ENCODE results near the gene HCK. TPM values are rescaled to one million over a fixed set of nuclear protein-coding genes. Genes with fewer than 3 reads are reported as not detected.
"Not testable (repeated sequence)": the region's sequence is repeated elsewhere in the genome, so short reads cannot be mapped to it uniquely, and the experiment has no call there.

Gene HCK
- total and polyA plus RNA-seq, 9 donors: 1.7 to 11.4 (median 3.4) TPM

DNA sequence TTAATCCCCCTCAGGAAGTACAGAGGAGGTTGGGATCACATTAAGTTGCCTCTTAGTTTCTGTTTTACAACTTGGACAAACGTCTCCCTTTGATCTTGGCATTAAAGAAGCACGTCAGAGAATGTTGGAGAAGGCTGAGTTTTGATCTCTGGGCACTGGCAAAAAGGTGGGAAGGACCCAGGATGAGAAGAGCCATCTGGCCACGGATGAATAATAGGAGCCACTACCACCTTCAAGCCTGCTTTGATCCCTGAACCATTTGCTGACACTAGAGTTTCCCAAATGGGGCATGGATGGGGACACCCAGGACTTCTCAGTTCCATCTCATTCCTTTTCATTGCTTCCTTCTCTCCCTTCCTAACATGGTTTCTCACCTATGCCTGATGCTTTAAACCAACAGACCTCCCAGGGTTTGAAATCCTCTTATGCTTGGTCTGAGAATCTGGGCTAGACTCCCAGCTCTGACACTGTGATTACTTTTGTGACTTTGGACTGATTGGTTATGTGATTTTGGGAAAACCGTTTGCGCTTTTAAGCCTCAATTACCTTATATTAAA is 63.2 kb downstream of the HCK start:
- intact Hi-C loops (cut with DNase I): no loop called here
- peaks cover 10% of the 10 kb centered on the region for H3K4me1 ChIP-seq (ENCODE audit: insufficient read depth)
- WGBS, 3 donors: 47 to 48% (median 47%) methylated on average over 5 of the region's 5 CpGs
- no peaks in the 10 kb centered on the region for H3K9me3 ChIP-seq
- H3K27me3 ChIP-seq: no peaks in the 10 kb centered on the region
- TF ChIP-seq POLR2A (IDR thresholded peaks at IDR 0.05) (no peak), EP300 (IDR thresholded peaks at IDR 0.05) (no peak)
- TF ChIP-seq, protein P1, sequence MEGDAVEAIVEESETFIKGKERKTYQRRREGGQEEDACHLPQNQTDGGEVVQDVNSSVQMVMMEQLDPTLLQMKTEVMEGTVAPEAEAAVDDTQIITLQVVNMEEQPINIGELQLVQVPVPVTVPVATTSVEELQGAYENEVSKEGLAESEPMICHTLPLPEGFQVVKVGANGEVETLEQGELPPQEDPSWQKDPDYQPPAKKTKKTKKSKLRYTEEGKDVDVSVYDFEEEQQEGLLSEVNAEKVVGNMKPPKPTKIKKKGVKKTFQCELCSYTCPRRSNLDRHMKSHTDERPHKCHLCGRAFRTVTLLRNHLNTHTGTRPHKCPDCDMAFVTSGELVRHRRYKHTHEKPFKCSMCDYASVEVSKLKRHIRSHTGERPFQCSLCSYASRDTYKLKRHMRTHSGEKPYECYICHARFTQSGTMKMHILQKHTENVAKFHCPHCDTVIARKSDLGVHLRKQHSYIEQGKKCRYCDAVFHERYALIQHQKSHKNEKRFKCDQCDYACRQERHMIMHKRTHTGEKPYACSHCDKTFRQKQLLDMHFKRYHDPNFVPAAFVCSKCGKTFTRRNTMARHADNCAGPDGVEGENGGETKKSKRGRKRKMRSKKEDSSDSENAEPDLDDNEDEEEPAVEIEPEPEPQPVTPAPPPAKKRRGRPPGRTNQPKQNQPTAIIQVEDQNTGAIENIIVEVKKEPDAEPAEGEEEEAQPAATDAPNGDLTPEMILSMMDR (IDR thresholded peaks at IDR 0.05): no peak
- H3K36me3 ChIP-seq: no peaks in the 10 kb centered on the region
- DNase-seq: no peak
- H3K4me3 ChIP-seq: no peak overlapping the region
- H3K27ac ChIP-seq: no peak overlapping the region

DNA sequence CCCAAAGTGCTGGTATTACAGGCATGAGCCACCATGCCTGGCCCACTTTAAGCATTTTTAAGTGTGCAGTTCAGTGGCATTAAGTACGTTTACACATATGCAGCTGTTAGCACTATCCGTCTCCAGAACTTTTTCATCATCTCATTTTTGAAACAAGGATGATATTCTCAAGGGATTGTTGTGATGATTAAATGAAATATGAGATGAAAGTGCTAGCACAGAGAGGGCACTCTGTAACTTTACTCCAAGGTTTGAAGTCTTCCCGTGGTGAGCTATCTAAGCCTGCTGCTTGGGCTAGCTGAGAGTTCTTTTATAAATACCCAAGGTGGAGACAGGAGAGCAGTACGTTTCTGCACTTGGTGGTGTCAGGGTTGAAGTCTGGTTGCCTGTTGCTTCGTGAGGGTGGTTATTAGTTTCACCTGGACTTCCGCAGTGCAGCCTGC is 64.1 kb downstream of the HCK start:
- TF ChIP-seq EP300 (IDR thresholded peaks at IDR 0.05) (no peak), POLR2A (IDR thresholded peaks at IDR 0.05) (no peak)
- TF ChIP-seq, protein P1 (IDR thresholded peaks at IDR 0.05): no peak
- Histone ChIP-seq H3K27me3 (no peaks in the 10 kb centered on the region), H3K4me1 (ENCODE audit: insufficient read depth) (peaks cover 6% of the 10 kb centered on the region), H3K9me3 (no peaks in the 10 kb centered on the region), H3K27ac (no peak overlapping the region), H3K36me3 (no peaks in the 10 kb centered on the region), H3K4me3 (no peak overlapping the region)
- intact Hi-C loops (cut with DNase I): no loop called here
- no peak for DNase-seq
- 44 to 52% (median 48%) methylated on average over 6 of the region's 6 CpGs for WGBS, 3 donors

- H3K36me3 ChIP-seq; H3K9me3 ChIP-seq; intact Hi-C loops (cut with DNase I); H3K4me1 ChIP-seq (ENCODE audit: insufficient read depth); H3K4me3 ChIP-seq; H3K27ac ChIP-seq; H3K27me3 ChIP-seq; DNase-seq: not testable (repeated sequence)
- WGBS, 3 donors: 79 to 90% (median 90%) methylated on average over 6 of the region's 6 CpGs
These were observed 64.8 kb downstream of the HCK start for GRCh38 chr20:32116796-32117195.

DNA sequence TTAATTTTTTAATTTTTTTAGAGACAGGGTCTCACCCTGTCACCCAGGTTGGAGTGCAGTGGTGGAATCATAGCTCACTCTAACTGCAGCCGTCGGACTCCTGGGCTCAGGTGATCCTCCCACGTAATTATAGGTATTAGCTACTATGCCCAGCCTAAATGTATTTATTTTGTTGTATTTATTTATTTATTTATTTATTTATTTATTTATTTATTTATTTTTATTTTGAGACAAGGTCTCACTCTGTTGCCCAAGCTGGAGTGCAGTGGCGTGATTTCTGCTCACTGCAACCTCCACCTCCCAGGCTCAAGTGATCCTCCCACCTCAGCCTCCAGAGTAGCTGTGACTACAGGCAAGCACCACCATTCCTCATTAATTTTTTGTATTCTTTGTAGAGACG is 66.4 kb downstream of the HCK start:
- H3K4me3 ChIP-seq; DNase-seq; H3K27ac ChIP-seq; H3K27me3 ChIP-seq; H3K36me3 ChIP-seq; intact Hi-C loops (cut with DNase I); H3K4me1 ChIP-seq (ENCODE audit: insufficient read depth); H3K9me3 ChIP-seq: not testable (repeated sequence)
- WGBS, 3 donors: 91 to 95% (median 94%) methylated on average over 5 of the region's 5 CpGs

GRCh38 chr20:32119734-32120133 is 67.7 kb downstream of the HCK start:
- DNase-seq: no peak
- Histone ChIP-seq H3K27me3 (no peaks in the 10 kb centered on the region), H3K36me3 (no peaks in the 10 kb centered on the region), H3K9me3 (no peaks in the 10 kb centered on the region), H3K4me1 (ENCODE audit: insufficient read depth) (peaks cover 2% of the 10 kb centered on the region), H3K27ac (no peak overlapping the region), H3K4me3 (no peak overlapping the region)
- TF ChIP-seq POLR2A (IDR thresholded peaks at IDR 0.05) (no peak), EP300 (IDR thresholded peaks at IDR 0.05) (no peak)
- TF ChIP-seq, protein P1 (IDR thresholded peaks at IDR 0.05): no peak
- 96 to 98% (median 96%) methylated on average over 2 of the region's 2 CpGs for WGBS, 3 donors
- intact Hi-C loops (cut with DNase I): no loop called here

- H3K36me3 ChIP-seq; H3K9me3 ChIP-seq; H3K27me3 ChIP-seq; DNase-seq; H3K27ac ChIP-seq; H3K4me3 ChIP-seq; intact Hi-C loops (cut with DNase I); H3K4me1 ChIP-seq (ENCODE audit: insufficient read depth): not testable (repeated sequence)
- 96 to 100% methylated on average over 1 to 31 of the region's 31 CpGs; no CpG with 5 or more reads in 1 of the 3 donors for WGBS, 3 donors
These were observed 69.9 kb downstream of the HCK start for GRCh38 chr20:32121908-32122307.

Data from ovary (tissue), 9 donors.